SK-N-SH treated with all-trans-retinoic acid at 6 μM for 48 hours (cell line): Measurements from ENCODE around the gene OSMR.

ENCODE experiments used
- ATAC-seq: fragments of 200-7000 bp; cut with Tn5 transposase; 3 replicates; pipeline ENCODE4 v1.9.1; 2020; ENCODE audit warnings: mild to moderate bottlenecking, moderate library complexity
- ARNTL ChIP-seq: fragments of 450-650 bp; formaldehyde crosslinking; IDR thresholded peaks from 2 replicates; pipeline ENCODE4 v1.5.0; 2020; ENCODE audit warnings: low read depth, mild to moderate bottlenecking, moderate library complexity, borderline replicate concordance
- CSDC2 ChIP-seq: fragments of 250-450 bp; sonication (Bioruptor Pico); IDR thresholded peaks from 2 replicates; pipeline ENCODE4 v1.5.0; 2020; ENCODE audit warnings: mild to moderate bottlenecking, moderate library complexity
- ESRRG ChIP-seq: fragments of 250-450 bp; sonication (Bioruptor Pico); IDR thresholded peaks from 2 replicates; pipeline ENCODE4 v1.6.1; 2021; ENCODE audit warnings: mild to moderate bottlenecking
- GLIS3 ChIP-seq: fragments of 250-450 bp; sonication (Bioruptor Pico); IDR thresholded peaks from 2 replicates; pipeline ENCODE4 v1.5.0; 2020; ENCODE audit warnings: mild to moderate bottlenecking, moderate library complexity
- ISL1 ChIP-seq: fragments of 250-450 bp; sonication (Bioruptor Pico); IDR thresholded peaks from 2 replicates; pipeline ENCODE4 v2.1.2; 2022; ENCODE audit warnings: mild to moderate bottlenecking, moderate library complexity
- PATZ1 ChIP-seq: fragments of 250-450 bp; sonication (Bioruptor Pico); IDR thresholded peaks from 2 replicates; pipeline ENCODE4 v1.8.0; 2020; ENCODE audit warnings: mild to moderate bottlenecking, moderate library complexity, borderline replicate concordance
- PPARA ChIP-seq: fragments of 250-450 bp; sonication (Bioruptor Pico); IDR thresholded peaks from 2 replicates; pipeline ENCODE4 v1.5.0; 2020; ENCODE audit warnings: mild to moderate bottlenecking, borderline replicate concordance
- RARB ChIP-seq: fragments of 250-450 bp; sonication (Bioruptor Pico); IDR thresholded peaks from 2 replicates; pipeline ENCODE4 v1.8.0; 2021; ENCODE audit warnings: mild to moderate bottlenecking, moderate library complexity
- SNAI2 ChIP-seq: fragments of 250-450 bp; sonication (Bioruptor Pico); IDR thresholded peaks from 2 replicates; pipeline ENCODE4 v1.5.0; 2020; ENCODE audit warnings: mild to moderate bottlenecking, moderate library complexity
- TCF4 ChIP-seq: fragments of 250-450 bp; sonication (Bioruptor Pico); IDR thresholded peaks from 2 replicates; pipeline ENCODE4 v1.8.0; 2021; ENCODE audit warnings: mild to moderate bottlenecking, moderate library complexity, borderline replicate concordance
- TOX ChIP-seq: fragments of 250-450 bp; sonication (Bioruptor Pico); IDR thresholded peaks from 2 replicates; pipeline ENCODE4 v1.8.0; 2021; ENCODE audit warnings: mild to moderate bottlenecking, moderate library complexity, borderline replicate concordance
- ZC3H10 ChIP-seq: fragments of 250-450 bp; sonication (Bioruptor Pico); IDR thresholded peaks from 2 replicates; pipeline ENCODE4 v1.5.1; 2021; ENCODE audit warnings: mild to moderate bottlenecking, moderate library complexity
- ZFP3 ChIP-seq: fragments of 250-450 bp; sonication (Bioruptor Pico); IDR thresholded peaks from 2 replicates; pipeline ENCODE4 v1.5.0; 2020; ENCODE audit warnings: mild to moderate bottlenecking, moderate library complexity
- ZFP30 ChIP-seq: fragments of 450-650 bp; formaldehyde crosslinking; IDR thresholded peaks from 2 replicates; pipeline ENCODE4 v1.5.0; 2022; ENCODE audit warnings: mild to moderate bottlenecking, moderate library complexity
- ZNF565 ChIP-seq: fragments of 450-650 bp; formaldehyde crosslinking; conservative IDR thresholded peaks from 2 replicates; pipeline ENCODE4 v1.5.0; 2020; ENCODE audit warnings: low read depth, mild to moderate bottlenecking, moderate library complexity
- ZNF70 ChIP-seq: fragments of 450-650 bp; formaldehyde crosslinking; IDR thresholded peaks from 2 replicates; pipeline ENCODE4 v1.5.0; 2020; ENCODE audit warnings: mild to moderate bottlenecking, moderate library complexity
- ZNF8 ChIP-seq: fragments of 450-650 bp; formaldehyde crosslinking; IDR thresholded peaks from 2 replicates; pipeline ENCODE4 v1.5.0; 2020; ENCODE audit warnings: mild to moderate bottlenecking, moderate library complexity
- TF ChIP-seq, protein P1 (sequence below): fragments of 250-450 bp; sonication (Bioruptor Pico); IDR thresholded peaks from 2 replicates; pipeline ENCODE4 v1.5.0; 2020; ENCODE audit warnings: mild to moderate bottlenecking, moderate library complexity
- TF ChIP-seq, protein P2 (sequence below): fragments of 250-450 bp; sonication (Bioruptor Pico); IDR thresholded peaks from 2 replicates; pipeline ENCODE4 v1.8.0; 2021; ENCODE audit warnings: low read depth, mild to moderate bottlenecking, moderate library complexity, borderline replicate concordance
- TF ChIP-seq, protein P3 (sequence below): fragments of 250-450 bp; sonication (Bioruptor Pico); IDR thresholded peaks from 2 replicates; pipeline ENCODE4 v1.5.1; 2021; ENCODE audit warnings: mild to moderate bottlenecking, moderate library complexity
- TF ChIP-seq, protein P4 (sequence below): fragments of 250-450 bp; sonication (Bioruptor Pico); IDR thresholded peaks from 2 replicates; pipeline ENCODE4 v1.5.1; 2020; ENCODE audit warnings: low read depth, mild to moderate bottlenecking, moderate library complexity

The OSMR gene

DNA sequence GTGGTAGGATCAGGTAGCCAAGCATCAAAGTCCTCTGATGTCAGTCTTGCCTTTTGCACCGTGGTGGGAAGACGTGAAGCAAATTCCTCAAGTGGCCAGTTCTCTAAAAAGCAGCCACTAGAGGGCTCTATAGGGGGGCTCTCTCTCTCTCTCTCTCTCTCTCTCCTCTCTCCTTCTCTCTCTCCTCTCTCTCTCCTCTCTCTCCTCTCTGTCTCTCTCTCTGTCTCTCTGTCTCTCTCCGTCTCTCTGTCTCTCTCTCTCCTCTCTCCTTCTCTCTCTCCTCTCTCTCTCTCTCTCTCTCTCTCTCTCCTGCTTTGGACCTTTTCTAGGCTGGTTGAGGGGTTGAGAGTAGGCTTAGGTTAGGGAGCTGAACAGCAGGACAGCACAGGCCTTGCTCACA lies 13.9 kb upstream of the OSMR start:
- peak; percentile 66 for ATAC-seq
- TF ChIP-seq ESRRG (CRISPR knock-in tag), result no peak
- no peak for TF ChIP-seq TCF4 (CRISPR knock-in tag)
- TF ChIP-seq ARNTL (CRISPR knock-in tag), result no peak
- TF ChIP-seq GLIS3 (CRISPR knock-in tag), result no peak
- no peak for TF ChIP-seq ZFP3 (CRISPR knock-in tag)
- no peak for TF ChIP-seq PATZ1 (CRISPR knock-in tag)
- TF ChIP-seq RARB (CRISPR knock-in tag), result no peak
- no peak for TF ChIP-seq PPARA (CRISPR knock-in tag)
- no peak for TF ChIP-seq ZNF565 (CRISPR knock-in tag)
- TF ChIP-seq, protein P1, sequence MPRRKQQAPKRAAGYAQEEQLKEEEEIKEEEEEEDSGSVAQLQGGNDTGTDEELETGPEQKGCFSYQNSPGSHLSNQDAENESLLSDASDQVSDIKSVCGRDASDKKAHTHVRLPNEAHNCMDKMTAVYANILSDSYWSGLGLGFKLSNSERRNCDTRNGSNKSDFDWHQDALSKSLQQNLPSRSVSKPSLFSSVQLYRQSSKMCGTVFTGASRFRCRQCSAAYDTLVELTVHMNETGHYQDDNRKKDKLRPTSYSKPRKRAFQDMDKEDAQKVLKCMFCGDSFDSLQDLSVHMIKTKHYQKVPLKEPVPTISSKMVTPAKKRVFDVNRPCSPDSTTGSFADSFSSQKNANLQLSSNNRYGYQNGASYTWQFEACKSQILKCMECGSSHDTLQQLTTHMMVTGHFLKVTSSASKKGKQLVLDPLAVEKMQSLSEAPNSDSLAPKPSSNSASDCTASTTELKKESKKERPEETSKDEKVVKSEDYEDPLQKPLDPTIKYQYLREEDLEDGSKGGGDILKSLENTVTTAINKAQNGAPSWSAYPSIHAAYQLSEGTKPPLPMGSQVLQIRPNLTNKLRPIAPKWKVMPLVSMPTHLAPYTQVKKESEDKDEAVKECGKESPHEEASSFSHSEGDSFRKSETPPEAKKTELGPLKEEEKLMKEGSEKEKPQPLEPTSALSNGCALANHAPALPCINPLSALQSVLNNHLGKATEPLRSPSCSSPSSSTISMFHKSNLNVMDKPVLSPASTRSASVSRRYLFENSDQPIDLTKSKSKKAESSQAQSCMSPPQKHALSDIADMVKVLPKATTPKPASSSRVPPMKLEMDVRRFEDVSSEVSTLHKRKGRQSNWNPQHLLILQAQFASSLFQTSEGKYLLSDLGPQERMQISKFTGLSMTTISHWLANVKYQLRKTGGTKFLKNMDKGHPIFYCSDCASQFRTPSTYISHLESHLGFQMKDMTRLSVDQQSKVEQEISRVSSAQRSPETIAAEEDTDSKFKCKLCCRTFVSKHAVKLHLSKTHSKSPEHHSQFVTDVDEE (CRISPR knock-in tag), result no peak
- TF ChIP-seq CSDC2 (CRISPR knock-in tag), result no peak
- TF ChIP-seq SNAI2 (CRISPR knock-in tag), result no peak
- no peak for TF ChIP-seq ZFP30 (CRISPR knock-in tag)
- TF ChIP-seq, protein P2, sequence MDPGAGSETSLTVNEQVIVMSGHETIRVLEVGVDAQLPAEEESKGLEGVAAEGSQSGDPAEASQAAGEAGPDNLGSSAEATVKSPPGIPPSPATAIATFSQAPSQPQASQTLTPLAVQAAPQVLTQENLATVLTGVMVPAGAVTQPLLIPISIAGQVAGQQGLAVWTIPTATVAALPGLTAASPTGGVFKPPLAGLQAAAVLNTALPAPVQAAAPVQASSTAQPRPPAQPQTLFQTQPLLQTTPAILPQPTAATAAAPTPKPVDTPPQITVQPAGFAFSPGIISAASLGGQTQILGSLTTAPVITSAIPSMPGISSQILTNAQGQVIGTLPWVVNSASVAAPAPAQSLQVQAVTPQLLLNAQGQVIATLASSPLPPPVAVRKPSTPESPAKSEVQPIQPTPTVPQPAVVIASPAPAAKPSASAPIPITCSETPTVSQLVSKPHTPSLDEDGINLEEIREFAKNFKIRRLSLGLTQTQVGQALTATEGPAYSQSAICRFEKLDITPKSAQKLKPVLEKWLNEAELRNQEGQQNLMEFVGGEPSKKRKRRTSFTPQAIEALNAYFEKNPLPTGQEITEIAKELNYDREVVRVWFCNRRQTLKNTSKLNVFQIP (CRISPR knock-in tag), result no peak
- no peak for TF ChIP-seq ZNF70
- TF ChIP-seq ZC3H10 (CRISPR knock-in tag), result no peak
- no peak for TF ChIP-seq ISL1
- TF ChIP-seq TOX (CRISPR knock-in tag), result no peak
- TF ChIP-seq, protein P3, sequence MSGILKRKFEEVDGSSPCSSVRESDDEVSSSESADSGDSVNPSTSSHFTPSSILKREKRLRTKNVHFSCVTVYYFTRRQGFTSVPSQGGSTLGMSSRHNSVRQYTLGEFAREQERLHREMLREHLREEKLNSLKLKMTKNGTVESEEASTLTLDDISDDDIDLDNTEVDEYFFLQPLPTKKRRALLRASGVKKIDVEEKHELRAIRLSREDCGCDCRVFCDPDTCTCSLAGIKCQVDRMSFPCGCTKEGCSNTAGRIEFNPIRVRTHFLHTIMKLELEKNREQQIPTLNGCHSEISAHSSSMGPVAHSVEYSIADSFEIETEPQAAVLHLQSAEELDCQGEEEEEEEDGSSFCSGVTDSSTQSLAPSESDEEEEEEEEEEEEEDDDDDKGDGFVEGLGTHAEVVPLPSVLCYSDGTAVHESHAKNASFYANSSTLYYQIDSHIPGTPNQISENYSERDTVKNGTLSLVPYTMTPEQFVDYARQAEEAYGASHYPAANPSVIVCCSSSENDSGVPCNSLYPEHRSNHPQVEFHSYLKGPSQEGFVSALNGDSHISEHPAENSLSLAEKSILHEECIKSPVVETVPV (CRISPR knock-in tag), result no peak

DNA sequence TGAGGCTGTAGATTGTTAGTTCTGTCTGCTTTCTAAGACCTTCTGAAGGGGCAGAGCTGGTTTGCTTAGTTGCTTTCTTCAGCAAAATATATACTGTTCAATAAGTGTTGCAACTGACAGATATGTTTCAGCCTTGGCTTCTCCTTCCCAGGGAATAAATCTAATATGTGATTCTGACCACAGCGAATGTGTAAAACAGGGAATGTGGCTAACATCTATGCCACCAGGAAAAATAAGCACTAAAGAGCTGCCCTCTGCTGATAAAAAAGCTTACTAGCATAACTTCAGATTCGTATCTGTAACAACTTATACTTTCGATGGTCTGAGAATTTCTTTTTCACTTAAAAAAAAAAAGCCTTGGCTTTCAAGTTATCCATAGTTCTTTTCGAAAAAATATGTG lies 13.0 kb upstream of the OSMR start:
- no peak for ATAC-seq
- TF ChIP-seq ZNF8 (CRISPR knock-in tag) (no peak), ZFP30 (CRISPR knock-in tag) (no peak), ARNTL (CRISPR knock-in tag) (no peak), ZFP3 (CRISPR knock-in tag) (no peak), CSDC2 (CRISPR knock-in tag) (no peak), PPARA (CRISPR knock-in tag) (no peak), ESRRG (CRISPR knock-in tag) (no peak), TCF4 (CRISPR knock-in tag) (no peak), ZNF70 (no peak), ISL1 (no peak), ZC3H10 (CRISPR knock-in tag) (no peak)
- TF ChIP-seq, protein P4, sequence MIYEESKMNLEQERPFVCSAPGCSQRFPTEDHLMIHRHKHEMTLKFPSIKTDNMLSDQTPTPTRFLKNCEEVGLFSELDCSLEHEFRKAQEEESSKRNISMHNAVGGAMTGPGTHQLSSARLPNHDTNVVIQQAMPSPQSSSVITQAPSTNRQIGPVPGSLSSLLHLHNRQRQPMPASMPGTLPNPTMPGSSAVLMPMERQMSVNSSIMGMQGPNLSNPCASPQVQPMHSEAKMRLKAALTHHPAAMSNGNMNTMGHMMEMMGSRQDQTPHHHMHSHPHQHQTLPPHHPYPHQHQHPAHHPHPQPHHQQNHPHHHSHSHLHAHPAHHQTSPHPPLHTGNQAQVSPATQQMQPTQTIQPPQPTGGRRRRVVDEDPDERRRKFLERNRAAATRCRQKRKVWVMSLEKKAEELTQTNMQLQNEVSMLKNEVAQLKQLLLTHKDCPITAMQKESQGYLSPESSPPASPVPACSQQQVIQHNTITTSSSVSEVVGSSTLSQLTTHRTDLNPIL (CRISPR knock-in tag), result no peak
- TF ChIP-seq, protein P2 (CRISPR knock-in tag), result no peak
- TF ChIP-seq, protein P1 (CRISPR knock-in tag), result no peak
